HG03521 (cell line): ENCODE measurements around the gene B4GALT5.

ENCODE experiments used
- ATAC-seq: cut with Tn5 transposase; IDR thresholded peaks from one replicate; pipeline ENCODE4 v1.9.1; 2021; ENCODE audit warnings: mild to moderate bottlenecking, moderate library complexity; ENCODE audit not compliant: unreplicated experiment

Gene B4GALT5

DNA sequence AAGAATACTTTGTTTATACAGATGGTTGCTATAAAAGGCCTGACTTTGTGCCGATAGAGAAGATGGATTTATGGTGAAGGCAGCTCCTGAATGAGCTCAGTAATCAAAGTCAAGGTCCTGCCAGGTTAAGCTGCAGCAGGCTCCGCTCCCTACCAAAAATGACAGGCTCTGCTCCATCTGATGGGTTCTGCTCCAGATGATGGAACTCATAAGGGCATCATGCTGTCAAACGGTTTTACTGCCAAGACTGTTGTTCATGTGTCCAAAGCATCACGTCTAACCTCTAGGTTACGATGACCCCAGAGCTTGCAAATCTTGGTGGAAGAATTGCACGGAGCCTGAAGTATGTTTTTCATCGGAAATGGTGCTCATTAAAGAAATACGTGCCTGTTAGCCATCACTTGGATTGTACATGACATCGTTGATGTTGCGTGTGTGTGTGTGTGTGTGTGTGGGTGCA, 126.5 kb downstream of the B4GALT5 start:
- ATAC-seq: no peak

DNA sequence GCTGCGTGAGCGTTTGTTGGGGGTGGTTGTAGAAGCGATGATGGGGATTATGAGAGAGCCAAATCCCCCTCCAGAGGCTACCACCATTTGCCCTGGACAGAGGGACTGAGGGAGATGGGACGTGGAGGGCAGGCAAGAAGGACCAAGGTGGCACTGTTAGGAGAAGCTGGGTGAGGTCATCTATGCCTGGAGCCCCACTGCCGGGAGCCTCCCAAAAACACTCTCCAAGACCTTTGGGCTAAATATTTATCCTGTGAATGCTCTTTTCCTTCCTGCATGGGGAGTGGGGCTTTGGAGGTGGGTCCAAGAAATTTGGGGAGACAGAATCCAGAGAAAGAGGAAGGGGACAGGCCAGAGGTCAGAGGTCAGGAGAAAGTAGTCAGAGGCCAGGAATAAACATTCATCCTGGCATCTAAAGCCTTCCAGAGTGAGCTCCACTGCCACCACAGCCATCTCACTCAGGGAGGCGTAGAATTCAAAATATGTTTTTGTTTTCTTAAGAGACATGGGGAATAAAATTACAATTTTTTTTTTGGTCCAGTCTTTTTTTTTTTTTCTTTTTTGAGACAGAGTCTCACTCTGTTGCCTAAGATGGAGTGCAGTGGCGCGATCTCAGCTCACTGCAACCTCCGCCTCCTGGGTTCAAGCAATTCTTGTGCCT, 128.0 kb downstream of the B4GALT5 start:
- no peak for ATAC-seq

DNA sequence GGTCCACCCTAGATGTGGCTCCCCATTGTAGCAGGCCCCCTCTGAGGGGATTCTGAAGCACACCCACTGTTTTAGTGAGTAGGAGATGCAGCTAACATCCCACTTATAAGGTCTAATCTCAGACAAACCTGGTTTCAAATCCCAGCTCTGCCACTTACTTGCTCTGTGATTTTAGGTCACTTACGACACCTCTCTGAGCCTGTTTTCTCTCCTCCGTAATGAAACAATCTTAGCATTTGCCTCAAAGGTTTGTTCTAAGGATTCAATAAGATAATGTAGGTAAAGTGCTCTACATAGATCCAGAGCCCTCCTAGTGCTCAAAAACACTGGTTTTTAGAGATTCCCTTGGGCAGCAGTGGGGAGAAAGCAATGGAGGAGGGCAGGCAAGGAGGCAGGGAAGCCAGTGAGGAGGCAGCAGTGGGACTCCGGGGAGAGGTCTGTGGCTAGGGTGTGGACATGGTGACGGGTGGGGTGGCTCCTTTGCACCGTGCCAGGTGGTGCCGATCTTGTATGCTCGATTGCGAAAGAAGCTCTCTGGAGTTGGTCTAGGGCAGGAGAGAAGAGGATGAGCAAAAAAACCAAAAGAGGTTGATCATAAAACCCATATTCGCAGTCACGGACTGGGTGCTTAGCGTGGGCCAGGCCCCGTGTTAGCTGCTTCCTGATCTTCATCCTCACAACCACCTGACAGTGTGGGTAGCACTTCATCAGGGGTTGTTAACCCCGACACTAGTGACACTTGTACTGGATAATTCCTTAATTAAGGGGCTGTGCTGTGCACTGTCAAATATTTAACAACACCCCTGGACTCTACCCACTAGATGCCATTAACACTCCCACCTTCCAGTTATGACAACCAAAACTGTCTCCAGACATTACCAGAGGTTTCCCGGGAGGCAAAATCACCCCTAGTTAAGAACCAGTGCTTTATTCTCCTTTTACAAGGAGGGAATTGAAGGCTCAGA, 129.0 kb downstream of the B4GALT5 start:
- ATAC-seq: no peak

DNA sequence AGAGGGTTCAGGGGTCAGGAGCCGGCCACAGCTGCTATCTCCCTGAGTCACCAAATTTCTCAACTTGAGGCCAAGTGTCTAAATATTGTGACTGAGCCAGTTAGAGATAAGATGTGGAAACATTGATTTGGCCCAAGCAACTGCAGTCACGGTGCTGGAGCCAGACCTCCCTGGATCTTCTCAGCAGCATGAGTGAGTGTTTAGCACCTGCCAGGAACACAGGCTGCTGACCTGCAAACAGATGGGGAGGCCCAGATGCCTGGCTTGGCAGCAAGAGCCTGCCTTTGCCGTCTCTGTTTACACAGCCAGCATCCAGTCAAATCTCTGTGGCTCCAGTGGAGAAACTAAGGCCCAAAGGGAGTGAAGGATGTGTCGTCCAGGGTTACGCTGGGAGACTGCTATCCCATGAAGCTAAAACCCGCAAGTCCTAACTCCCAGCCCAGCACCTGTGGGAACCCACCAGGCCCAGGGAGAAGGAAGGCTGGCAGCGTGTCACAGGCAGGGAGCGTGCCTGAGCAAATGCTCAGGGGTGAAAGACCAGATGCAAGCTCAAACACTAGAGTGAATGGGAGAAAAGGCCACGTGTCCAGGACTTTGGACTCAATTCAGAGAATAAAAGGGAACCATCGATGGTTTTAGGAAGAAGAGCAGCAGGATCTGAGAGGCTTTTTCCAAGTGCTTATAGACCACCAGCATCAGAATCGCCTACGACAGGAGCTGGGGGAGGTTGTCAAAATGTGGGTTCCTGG, 129.8 kb downstream of the B4GALT5 start:
- no peak for ATAC-seq

DNA sequence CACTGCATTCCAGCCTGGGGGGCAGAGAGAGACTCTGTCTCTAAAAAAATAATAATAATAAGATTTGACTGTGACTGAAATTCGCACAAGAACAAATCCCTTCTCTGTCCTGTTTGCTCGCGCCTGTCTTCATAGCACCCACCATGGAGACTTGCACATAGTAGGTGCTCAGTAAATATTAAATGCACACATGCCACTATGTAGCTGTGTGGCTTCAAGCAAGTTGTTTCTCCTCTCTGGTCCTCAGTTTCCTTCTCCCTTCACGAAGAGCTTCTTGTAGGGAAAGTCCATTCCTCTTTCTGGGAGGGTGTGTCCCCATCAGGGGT, 130.4 kb downstream of the B4GALT5 start:
- ATAC-seq: no peak
